ENCODE data around the gene RBM17. TPM values are rescaled to one million over a fixed set of nuclear protein-coding genes. Genes with fewer than 3 reads are reported as not detected.

Gene RBM17
- total RNA-seq, 3 donors from 2014 or later (not counting 1 experiment from before 2014, with no cell fraction given): 120 to 147 (median 147) TPM

DNA sequence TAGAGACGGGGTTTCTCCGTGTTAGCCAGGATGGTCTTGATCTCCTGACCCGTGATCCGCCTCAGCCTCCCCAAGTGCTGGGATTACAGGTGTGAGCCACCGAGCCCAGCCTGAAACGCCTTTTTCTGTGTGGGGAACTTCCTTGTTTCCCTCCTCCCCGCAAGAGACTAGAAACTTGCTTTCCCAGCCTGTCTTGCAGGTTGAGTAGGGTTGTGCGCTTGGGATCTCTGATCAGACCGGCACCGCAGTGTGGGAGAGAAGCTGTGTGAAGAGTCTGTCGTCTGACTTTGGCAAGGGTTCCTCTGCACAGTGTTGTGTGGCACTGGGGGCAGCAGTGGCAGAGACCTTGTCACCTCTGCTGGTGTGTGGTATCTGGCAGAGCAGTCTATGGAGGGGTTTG, 28.9 kb downstream of the RBM17 start:
- H3K9me3 Mint-ChIP-seq: no peaks in the 10 kb centered on the region

GRCh38 chr10:6119423-6119822, 30.6 kb downstream of the RBM17 start:
- no peaks in the 10 kb centered on the region for H3K27me3 ChIP-seq (ENCODE audit: control insufficient read depth, insufficient read depth, low read length)
- intact Hi-C loops (cut with micrococcal nuclease): no loop called here
- WGBS (ENCODE audit: insufficient coverage): 78% methylated on average over 5 of the region's 5 CpGs
- H3K36me3 ChIP-seq (ENCODE audit: control insufficient read depth, insufficient read depth, low read length): peaks cover 25% of the 10 kb centered on the region
- no peak overlapping the region for H3K4me3 ChIP-seq (ENCODE audit: low read length)
- no peaks in the 10 kb centered on the region for H3K9me3 ChIP-seq (ENCODE audit: control insufficient read depth, insufficient read depth, low read length)
- H3K4me1 ChIP-seq (ENCODE audit: control insufficient read depth, insufficient read depth, low read length): no peaks in the 10 kb centered on the region
- DNase-seq: no peak
- Mint-ChIP-seq H3K36me3 (peaks cover 3% of the 10 kb centered on the region), H3K27ac (no peak overlapping the region), H3K4me1 (no peaks in the 10 kb centered on the region), H3K27me3 (ENCODE audit: low read depth in 2 of 2) (no peaks in the 10 kb centered on the region), H3K4me3 (no peak overlapping the region), H3K9me3 (no peaks in the 10 kb centered on the region)
- ATAC-seq: no peak
- TF ChIP-seq, protein P1, sequence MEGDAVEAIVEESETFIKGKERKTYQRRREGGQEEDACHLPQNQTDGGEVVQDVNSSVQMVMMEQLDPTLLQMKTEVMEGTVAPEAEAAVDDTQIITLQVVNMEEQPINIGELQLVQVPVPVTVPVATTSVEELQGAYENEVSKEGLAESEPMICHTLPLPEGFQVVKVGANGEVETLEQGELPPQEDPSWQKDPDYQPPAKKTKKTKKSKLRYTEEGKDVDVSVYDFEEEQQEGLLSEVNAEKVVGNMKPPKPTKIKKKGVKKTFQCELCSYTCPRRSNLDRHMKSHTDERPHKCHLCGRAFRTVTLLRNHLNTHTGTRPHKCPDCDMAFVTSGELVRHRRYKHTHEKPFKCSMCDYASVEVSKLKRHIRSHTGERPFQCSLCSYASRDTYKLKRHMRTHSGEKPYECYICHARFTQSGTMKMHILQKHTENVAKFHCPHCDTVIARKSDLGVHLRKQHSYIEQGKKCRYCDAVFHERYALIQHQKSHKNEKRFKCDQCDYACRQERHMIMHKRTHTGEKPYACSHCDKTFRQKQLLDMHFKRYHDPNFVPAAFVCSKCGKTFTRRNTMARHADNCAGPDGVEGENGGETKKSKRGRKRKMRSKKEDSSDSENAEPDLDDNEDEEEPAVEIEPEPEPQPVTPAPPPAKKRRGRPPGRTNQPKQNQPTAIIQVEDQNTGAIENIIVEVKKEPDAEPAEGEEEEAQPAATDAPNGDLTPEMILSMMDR (IDR thresholded peaks at IDR 0.05): no peak
- no peak overlapping the region for H3K27ac ChIP-seq (ENCODE audit: low read length)

More for the DNA sequence above, 28.9 kb downstream of the RBM17 start:
- no peak for DNase-seq
- Mint-ChIP-seq H3K4me1 (no peaks in the 10 kb centered on the region), H3K36me3 (peaks cover 19% of the 10 kb centered on the region), H3K27me3 (ENCODE audit: low read depth in 2 of 2) (no peaks in the 10 kb centered on the region), H3K4me3 (no peak overlapping the region), H3K27ac (no peak overlapping the region)
- intact Hi-C loops (cut with micrococcal nuclease): no loop called here
- no peaks in the 10 kb centered on the region for H3K9me3 ChIP-seq (ENCODE audit: control insufficient read depth, insufficient read depth, low read length)
- no peaks in the 10 kb centered on the region for H3K27me3 ChIP-seq (ENCODE audit: control insufficient read depth, insufficient read depth, low read length)
- 91% methylated on average over 11 of the region's 11 CpGs for WGBS (ENCODE audit: insufficient coverage)
- TF ChIP-seq, protein P1 (IDR thresholded peaks at IDR 0.05): no peak
- H3K4me1 ChIP-seq (ENCODE audit: control insufficient read depth, insufficient read depth, low read length): no peaks in the 10 kb centered on the region
- ATAC-seq: peak in 1 of 3 donors; percentile 29
- no peak overlapping the region for H3K4me3 ChIP-seq (ENCODE audit: low read length)
- no peak overlapping the region for H3K27ac ChIP-seq (ENCODE audit: low read length)
- peaks cover 42% of the 10 kb centered on the region for H3K36me3 ChIP-seq (ENCODE audit: control insufficient read depth, insufficient read depth, low read length)

GRCh38 chr10:6119962-6120361, 31.1 kb downstream of the RBM17 start:
- DNase-seq (no peak), ATAC-seq (no peak)
- Mint-ChIP-seq H3K36me3 (no peaks in the 10 kb centered on the region), H3K27ac (no peak overlapping the region), H3K27me3 (ENCODE audit: low read depth in 2 of 2) (peaks cover 0 to 5% of the 10 kb centered on the region in 2 donors), H3K4me1 (no peaks in the 10 kb centered on the region), H3K4me3 (no peak overlapping the region), H3K9me3 (no peaks in the 10 kb centered on the region)
- H3K9me3 ChIP-seq (ENCODE audit: control insufficient read depth, insufficient read depth, low read length): no peaks in the 10 kb centered on the region
- intact Hi-C loops (cut with micrococcal nuclease): no loop called here
- 95% methylated on average over 13 of the region's 13 CpGs for WGBS (ENCODE audit: insufficient coverage)
- TF ChIP-seq, protein P1 (IDR thresholded peaks at IDR 0.05): no peak
- H3K4me1 ChIP-seq (ENCODE audit: control insufficient read depth, insufficient read depth, low read length): no peaks in the 10 kb centered on the region
- H3K4me3 ChIP-seq (ENCODE audit: low read length): no peak overlapping the region
- H3K36me3 ChIP-seq (ENCODE audit: control insufficient read depth, insufficient read depth, low read length): peaks cover 20% of the 10 kb centered on the region
- no peak overlapping the region for H3K27ac ChIP-seq (ENCODE audit: low read length)
- H3K27me3 ChIP-seq (ENCODE audit: control insufficient read depth, insufficient read depth, low read length): no peaks in the 10 kb centered on the region

DNA sequence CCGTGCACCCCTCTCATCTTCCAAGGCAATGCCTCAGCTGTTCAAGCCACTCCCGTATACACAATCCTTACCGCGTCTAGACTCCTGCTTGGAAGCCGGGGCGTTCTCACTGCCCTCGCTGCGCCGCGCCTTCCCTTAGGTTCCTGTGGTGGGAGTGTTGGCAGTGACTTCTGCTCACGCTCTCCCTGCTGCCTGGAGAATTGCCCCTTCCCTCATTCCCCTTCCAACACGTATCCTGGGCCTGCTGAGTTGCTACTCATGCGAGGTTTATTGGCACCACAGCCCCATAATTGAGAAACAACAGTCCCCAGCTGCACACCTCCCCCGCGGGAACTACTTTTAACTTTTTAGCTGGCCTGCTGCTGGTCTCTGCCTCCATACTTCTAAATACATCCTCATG, 31.9 kb downstream of the RBM17 start:
- no peak for ATAC-seq
- Histone ChIP-seq H3K27me3 (ENCODE audit: control insufficient read depth, insufficient read depth, low read length) (no peaks in the 10 kb centered on the region), H3K9me3 (ENCODE audit: control insufficient read depth, insufficient read depth, low read length) (no peaks in the 10 kb centered on the region), H3K27ac (ENCODE audit: low read length) (no peak overlapping the region), H3K36me3 (ENCODE audit: control insufficient read depth, insufficient read depth, low read length) (peaks cover 14% of the 10 kb centered on the region), H3K4me1 (ENCODE audit: control insufficient read depth, insufficient read depth, low read length) (no peaks in the 10 kb centered on the region), H3K4me3 (ENCODE audit: low read length) (no peak overlapping the region)
- no peaks in the 10 kb centered on the region for H3K4me1 Mint-ChIP-seq
- DNase-seq: no peak
- H3K36me3 Mint-ChIP-seq: no peaks in the 10 kb centered on the region
- no peak overlapping the region for H3K27ac Mint-ChIP-seq
- H3K4me3 Mint-ChIP-seq: no peak overlapping the region
- no peaks in the 10 kb centered on the region for H3K9me3 Mint-ChIP-seq
- TF ChIP-seq, protein P1 (IDR thresholded peaks at IDR 0.05): no peak
- WGBS (ENCODE audit: insufficient coverage): 91% methylated on average over 15 of the region's 15 CpGs
- intact Hi-C loops (cut with micrococcal nuclease): no loop called here
- H3K27me3 Mint-ChIP-seq (ENCODE audit: low read depth in 2 of 2): peaks cover 3 to 8% of the 10 kb centered on the region in 2 donors

Measured in natural killer cell (primary cell).